ENCODE measurements around the gene YWHAH. TPM values are rescaled to one million over a fixed set of nuclear protein-coding genes. Genes with fewer than 3 reads are reported as not detected.

YWHAH gene
- total RNA-seq, 1 donor from 2014 or later: 150 TPM

DNA sequence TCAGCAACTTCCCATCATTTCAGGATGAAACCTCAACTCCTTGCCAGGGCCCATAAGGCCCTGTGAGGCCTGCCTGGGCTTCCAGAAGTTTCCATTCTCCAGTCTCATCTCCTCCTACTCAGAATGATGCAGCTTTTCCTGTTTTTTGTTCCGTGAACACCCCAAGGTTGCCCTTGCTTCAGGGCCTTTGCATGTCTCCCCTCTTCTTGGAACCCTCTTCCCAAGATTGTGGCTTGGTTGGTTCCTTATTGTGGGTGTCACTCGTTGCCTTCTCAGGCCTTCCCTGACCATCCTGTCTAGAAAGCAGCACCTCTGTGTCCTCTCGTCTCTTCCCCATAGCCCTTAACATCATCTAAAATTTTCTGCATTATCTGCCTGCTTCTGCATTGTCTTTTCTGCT lies 23.2 kb upstream of the YWHAH start:
- intact Hi-C loops (cut with DNase I): no loop called here
- DNase-seq (ENCODE audit: low spot score) (no peak), ATAC-seq (no peak)

DNA sequence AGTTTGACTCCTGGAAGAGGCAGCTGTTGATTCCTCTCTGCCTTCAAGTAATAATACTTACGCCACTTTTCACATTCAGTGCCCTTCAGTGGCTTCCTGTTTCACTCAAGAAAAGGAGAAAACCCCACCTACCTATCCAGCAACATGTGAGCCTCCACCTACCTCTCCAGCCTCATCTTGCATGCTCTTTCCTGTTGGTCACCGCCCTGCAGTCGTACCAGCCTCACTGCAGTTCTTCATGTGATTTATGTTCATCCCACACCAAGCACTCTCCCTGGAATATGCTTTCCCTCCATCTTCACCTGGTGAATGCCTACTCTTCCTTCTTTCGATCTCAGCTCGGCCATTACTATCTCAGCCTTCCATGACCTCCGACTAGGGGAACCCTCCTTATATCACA lies 21.8 kb upstream of the YWHAH start:
- DNase-seq (ENCODE audit: low spot score) (no peak), ATAC-seq (no peak)
- intact Hi-C loops (cut with DNase I): no loop called here

DNA sequence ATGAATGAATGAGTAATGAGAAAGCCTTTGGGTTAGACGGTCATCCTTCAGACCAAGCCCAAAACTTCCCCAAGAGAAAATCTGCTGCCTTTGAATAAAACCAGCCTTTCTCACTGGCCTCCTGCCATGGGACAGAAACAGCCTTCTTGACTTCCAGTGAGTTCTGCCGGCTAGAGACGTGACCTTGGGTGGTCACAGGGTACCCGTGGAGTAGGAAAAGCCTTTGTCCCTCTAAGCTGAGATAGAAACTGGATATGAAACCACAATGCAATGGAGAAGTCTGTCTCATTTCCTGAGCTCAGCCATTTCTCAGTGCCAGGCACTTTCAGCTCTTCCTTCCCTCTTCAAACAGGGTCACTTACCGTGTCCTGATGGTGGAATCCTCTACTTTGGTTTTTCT lies 21.2 kb upstream of the YWHAH start:
- ATAC-seq (peak; percentile 84), DNase-seq (ENCODE audit: low spot score) (peak; percentile 63)
- intact Hi-C loops (cut with DNase I): no loop called here

DNA sequence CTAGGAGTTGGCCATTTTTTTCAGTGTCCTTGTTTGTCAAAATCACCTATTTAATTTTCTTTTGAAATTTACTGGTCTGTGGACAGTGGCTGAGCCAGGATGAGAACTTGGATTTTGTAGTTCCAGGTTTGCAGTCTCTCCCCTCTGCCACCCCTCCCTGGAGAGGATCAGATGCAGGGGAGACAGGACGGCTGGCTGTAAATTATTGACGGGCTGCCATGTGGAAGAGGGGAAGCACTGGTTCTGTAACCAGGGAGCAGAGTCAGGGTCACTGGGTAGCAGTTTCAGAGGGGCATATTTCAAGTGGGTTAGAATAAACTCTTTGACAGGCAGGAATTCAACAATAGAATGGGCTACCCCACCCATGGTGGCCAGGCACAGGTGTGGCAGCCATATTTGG lies 20.6 kb upstream of the YWHAH start:
- no peak for DNase-seq (ENCODE audit: low spot score)
- no peak for ATAC-seq
- intact Hi-C loops (cut with DNase I): no loop called here

DNA sequence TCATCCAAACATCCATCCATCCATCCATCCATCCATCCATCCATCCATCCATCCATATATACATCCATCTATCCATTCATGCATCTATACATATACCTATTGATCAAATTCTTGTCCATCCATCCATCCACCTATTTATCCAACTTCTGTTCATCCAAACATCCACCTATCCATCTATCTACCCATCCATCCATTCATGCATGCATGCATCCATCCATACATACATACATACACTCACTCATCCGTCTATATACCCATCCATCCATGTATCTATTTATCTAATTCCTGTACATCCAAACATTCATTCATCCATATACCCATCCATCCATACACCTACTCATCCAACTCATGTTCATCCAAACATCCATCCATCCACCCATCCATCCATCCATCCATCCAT lies 19.3 kb upstream of the YWHAH start:
- no peak for DNase-seq (ENCODE audit: low spot score)
- ATAC-seq: no peak
- intact Hi-C loops (cut with DNase I): no loop called here

DNA sequence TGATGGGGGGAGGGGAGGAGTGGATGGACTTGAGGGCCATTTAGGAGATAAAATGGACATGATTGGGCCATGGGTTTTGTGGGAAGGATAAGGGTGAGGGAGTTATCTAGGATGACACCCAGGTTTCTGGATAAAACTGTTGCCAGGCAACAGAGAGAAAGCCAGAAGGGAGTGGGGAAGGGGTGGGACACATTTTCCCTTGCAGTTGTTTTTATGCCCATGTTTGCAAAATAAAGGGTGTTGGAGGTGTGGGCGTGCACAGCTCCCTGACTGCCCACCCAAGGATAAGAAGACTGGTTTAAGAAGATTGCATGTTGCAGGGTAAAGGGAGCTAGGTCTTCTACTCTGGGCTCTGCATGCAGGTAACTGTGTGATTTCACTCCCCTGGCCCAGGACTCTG lies 18.3 kb upstream of the YWHAH start:
- no peak for ATAC-seq
- DNase-seq (ENCODE audit: low spot score): no peak
- intact Hi-C loops (cut with DNase I): no loop called here

DNA sequence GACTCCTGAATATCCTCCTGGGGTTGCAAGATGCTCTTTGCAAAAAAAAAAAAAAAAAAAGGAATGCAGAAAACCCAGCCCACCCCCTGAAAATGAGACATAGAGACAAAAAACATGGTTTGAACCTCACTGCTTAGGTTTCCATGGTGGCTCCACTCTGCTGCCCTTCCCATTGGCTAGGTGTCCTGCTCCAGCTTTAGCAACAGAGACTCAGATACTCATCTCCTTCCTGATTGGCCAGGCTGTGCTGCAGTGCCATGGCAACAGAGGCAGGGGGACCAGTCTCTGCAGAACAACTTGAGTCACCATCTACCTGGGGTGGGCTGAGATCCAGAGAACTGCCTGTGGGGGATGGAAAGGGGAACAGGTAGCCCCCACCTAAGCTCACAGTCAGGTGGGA lies 17.4 kb upstream of the YWHAH start:
- intact Hi-C loops (cut with DNase I): no loop called here
- ATAC-seq (no peak), DNase-seq (ENCODE audit: low spot score) (no peak)

DNA sequence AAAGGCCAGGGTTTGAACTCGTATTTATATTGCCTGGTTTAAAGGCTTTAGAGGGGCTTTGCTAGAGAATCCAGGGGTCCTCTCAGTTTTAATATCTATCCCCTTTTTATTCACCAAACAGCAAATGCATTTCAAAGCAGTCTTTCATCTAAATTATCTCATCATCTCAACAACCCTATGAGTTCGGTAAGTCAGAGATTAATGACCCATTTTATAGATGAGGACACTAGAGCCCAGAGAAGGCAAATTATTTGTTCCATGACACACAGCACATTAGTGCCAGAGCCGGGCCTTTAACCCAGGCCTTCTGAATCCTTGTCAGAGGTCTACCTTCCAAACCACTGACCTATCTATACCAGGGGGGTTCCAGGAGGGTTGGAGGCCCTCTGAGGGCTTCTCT lies 16.8 kb upstream of the YWHAH start:
- ATAC-seq: no peak
- no peak for DNase-seq (ENCODE audit: low spot score)
- intact Hi-C loops (cut with DNase I): no loop called here

DNA sequence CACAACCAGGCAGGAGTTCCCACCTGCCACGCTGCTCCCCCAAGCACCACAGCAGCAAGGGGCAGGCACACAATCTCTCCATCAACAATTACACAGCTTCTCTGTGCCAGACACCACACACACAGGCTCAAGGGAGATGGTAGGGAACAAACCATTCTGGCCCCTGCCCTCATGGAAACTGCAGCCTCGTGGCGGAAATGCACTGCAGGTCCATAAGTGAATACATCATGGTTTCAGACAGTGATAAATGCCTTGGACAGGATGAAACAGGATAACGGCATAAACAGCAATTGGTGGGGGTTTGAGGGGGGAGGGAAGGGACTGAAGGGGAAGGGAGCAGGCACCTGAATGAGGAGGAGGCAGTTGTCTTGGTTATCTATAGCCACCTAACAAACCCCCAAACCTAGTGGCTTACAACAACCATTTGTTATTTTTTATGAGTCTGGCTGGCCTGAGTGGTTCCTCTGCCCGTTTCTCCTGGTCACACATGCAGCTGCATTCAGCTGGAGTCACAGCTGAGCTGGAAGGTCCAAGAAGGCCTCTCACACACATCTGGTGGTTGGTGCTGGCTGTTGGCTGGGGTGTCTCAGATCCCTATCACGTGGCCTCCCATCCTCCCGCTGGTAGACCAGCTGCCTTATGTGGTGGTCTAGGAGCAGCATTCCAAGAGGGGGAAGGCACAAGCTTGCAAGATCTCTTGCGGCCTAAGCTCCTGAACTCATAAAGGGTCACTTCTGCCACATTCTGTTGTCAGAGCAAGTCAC lies 15.0 kb upstream of the YWHAH start:
- intact Hi-C loops (cut with DNase I): no loop called here
- DNase-seq (ENCODE audit: low spot score): no peak
- peak; percentile 55 for ATAC-seq

DNA sequence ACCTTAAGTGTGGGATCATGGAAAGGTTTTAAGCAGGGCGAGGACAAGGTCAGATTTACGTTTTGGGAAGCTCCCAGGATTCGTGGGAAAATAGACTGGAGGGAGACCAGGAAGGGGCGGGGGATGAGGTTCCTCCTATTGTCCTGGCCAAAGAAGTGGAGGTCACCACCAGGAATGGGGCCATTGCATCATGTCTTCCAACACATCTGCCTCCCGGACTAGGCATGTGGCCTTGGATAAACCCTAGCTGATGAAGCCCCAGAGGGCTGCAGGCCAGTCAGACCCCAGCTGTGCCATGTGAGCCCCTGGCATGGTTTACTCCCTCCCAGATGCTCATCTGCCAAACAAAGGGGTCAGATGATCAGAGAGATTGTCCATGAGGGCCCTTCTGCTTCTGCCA lies 11.5 kb upstream of the YWHAH start:
- intact Hi-C loops (cut with DNase I): no loop called here
- DNase-seq (ENCODE audit: low spot score) (no peak), ATAC-seq (no peak)

DNA sequence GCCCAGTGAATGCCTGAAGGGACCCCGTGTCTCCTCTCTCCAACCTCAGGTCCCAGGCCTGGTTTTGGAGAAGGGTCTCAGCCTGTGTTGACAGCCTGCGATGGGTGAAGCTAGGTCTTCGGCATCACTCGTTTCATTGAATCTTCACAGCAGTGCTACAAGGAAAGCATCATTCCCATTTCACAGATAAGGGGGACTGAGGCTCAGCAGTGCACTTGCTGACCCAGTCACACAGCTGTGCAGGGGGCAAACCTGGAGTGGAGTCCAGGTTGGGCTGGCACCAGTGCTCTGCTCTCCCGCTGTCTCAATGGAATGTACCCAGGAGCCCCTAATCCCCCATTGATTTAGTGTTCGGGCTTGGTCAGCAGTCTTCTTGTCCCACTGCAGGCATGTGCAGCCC lies 10.9 kb upstream of the YWHAH start:
- intact Hi-C loops (cut with DNase I): no loop called here
- ATAC-seq (no peak), DNase-seq (ENCODE audit: low spot score) (no peak)

DNA sequence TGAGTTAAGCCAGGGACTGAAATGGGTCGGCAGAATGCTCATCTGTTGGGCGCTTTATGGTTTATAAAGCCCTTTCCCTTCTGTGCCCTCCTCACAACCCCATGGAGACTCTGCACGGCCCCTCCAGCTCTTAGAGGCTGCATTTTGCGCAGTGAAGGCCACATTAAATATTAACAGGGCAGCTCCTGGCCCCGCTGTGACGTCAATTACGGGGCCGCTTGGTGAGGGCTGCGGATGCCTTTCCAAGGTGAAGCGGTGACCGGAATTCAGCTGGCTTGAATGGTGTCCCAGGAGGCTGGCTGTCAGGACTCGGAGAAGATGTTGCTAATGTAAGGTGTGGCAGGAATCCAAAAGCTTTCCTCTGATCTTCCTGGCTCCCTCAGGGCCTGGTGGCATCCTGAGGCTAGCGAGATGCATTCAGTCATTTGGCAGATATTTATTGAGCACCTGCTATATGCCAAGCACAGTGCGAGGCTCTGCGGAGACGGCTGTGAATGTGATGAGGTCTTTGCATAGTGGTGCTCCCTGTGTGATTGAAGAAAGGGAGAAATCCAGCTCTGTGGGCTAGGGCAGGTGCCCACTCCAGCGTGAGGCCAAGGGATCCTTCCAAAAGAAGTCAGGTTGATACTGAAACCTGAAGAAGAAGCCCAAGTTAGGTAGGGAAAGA lies 10.4 kb upstream of the YWHAH start:
- intact Hi-C loops (cut with DNase I): no loop called here
- ATAC-seq (no peak), DNase-seq (ENCODE audit: low spot score) (no peak)

DNA sequence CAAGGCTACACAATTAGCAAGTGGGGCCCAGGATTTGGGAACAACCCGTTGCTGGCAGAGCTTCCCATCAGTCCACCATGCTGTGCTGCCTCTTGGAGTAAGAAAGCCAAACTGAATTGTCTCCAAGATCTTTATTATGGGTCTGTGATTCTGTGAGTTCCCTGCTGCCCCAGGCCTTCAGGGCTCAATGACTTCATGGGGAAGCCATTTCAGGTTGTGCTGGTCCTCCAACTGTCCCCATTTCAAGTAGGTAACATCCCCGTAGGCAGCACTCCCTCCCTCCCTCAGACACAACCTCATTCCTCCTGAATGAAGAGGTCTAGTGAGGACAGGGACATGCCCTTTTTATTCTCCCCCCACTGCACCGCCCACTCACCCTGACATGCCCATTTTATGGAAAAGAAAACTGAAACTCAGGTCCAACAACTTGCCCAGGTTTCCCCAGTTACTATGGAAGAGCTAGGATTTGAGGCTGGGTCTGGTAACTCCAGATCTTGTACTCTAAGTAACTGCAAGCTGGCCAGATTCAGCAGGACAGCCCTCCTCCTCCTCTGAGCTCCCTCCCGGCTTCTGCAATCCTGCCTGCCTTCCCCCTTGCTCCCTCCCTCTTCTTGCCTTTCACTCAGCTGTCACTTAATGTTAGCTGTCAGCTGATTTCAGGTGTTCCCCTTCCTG lies 8.2 kb upstream of the YWHAH start:
- intact Hi-C loops (cut with DNase I): no loop called here
- DNase-seq (ENCODE audit: low spot score) (no peak), ATAC-seq (no peak)

DNA sequence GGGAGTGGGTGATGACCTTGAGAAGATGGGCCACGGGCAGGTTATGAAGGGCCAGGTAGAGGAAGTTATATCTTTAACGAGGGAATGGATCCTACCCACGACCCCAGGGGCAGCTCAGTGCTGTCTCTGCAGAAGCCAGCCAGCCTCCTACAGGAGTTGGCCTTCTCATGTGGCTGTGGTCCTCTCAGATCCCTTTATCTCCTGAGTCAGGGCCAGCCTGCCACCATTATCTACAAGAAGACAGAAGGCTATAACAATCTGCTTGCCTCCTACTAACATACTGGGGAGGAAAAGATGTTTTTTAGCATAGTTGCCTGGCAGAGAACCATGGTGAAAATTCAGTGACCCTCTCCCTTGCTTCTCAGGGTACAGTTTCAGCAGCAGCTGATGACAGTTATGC lies 7.0 kb upstream of the YWHAH start:
- intact Hi-C loops (cut with DNase I): no loop called here
- DNase-seq (ENCODE audit: low spot score) (no peak), ATAC-seq (no peak)

DNA sequence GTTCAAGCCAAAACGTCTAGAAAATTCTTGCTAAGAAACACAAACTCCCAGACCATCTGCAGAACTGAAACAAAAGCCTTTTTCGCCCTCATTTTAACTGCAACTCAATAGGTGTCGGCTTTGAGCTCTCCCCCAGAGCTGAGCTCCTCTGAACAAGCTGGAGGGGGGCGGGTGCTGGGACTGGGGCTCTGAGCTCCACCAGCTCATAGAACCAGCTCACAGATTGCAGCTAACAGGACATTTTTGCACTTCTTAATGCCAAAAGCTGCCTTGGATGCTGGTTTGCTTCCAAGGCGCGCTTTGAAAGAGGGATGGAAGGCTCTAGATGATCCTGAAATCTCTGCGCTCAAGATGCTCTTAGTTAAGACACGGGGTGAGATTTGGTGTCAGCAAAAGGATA lies 6.0 kb upstream of the YWHAH start:
- no peak for ATAC-seq
- DNase-seq (ENCODE audit: low spot score): no peak
- intact Hi-C loops (cut with DNase I): no loop called here

DNA sequence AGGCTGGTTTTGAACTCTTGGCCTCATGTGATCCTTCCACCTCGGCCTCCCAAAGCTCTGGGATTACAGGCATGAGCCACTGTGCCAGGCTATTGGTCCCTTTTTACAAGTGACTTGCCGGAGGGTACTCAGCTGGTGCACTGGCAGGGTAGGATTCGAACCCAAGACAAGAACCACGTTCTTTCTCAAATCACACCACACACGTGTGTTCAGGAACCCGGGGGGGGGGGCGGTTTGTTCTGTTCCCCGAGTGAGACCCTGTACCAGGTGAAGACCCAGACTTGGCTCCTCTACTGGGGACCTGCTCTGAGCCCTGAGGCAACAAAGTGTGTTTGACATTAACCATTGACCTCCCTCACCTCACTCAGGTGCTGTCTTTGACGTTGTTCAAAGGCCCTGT lies 3.8 kb upstream of the YWHAH start:
- DNase-seq (ENCODE audit: low spot score) (no peak), ATAC-seq (no peak)
- intact Hi-C loops (cut with DNase I): no loop called here

DNA sequence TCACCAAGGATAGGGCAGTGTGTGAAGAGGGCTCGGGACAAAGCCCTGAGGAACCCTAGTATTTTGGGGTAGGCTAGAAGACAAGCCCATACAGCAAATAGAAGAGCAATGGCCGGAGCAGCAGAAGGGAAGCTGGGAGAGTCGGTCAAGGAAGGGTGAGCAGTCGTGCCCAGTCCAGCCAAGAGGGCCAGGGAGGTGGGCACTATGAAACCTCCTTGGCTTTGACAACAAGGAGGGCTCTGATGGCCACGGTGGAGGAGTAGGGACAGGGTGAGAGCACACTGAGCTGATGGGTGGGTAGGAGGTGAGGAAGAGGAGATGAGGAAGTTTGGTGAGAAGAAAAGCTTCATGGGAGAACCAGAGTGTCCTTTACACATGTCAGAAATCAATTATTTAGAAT lies 2.2 kb upstream of the YWHAH start:
- ATAC-seq (no peak), DNase-seq (ENCODE audit: low spot score) (no peak)
- intact Hi-C loops (cut with DNase I): no loop called here

DNA sequence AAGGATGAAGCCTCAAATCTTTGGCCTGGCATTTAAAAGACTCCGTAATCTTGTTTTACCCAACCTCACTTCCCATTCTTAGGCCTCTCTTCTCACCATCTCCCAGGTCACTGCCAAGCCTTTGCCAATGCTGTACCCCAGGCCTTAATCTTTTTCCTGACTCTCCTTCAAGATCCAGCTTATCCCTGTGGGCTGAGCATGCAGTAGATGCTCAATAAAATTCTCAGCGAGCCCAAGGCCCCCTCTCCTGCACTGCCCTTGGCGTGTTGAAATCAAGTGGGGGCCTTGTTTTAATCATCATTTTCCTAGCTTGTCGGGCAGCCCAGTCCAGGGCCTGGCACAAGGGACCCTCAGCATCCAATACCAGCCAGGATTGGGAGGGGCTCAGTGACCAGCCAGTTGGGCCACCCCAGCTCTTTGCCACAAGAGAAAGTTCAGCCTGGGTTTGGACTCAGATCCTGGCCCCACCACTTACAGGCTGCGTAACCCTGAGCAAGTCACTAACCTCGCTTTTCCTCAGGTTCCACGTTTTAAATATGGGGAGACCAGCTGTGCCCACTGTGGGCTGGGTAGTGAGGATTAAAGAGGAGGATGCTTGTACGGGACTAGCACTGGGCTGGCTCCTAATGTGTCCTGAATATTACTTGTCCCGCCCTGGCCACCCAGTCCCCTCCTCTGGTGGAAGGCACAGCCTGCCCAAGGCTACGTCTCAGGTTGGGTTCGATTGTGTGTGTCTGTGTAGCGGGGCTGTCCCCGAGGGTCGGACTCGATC lies 943 bp upstream of the YWHAH start:
- ATAC-seq: no peak
- DNase-seq (ENCODE audit: low spot score): no peak
- intact Hi-C loops (cut with DNase I): no loop called here

DNA sequence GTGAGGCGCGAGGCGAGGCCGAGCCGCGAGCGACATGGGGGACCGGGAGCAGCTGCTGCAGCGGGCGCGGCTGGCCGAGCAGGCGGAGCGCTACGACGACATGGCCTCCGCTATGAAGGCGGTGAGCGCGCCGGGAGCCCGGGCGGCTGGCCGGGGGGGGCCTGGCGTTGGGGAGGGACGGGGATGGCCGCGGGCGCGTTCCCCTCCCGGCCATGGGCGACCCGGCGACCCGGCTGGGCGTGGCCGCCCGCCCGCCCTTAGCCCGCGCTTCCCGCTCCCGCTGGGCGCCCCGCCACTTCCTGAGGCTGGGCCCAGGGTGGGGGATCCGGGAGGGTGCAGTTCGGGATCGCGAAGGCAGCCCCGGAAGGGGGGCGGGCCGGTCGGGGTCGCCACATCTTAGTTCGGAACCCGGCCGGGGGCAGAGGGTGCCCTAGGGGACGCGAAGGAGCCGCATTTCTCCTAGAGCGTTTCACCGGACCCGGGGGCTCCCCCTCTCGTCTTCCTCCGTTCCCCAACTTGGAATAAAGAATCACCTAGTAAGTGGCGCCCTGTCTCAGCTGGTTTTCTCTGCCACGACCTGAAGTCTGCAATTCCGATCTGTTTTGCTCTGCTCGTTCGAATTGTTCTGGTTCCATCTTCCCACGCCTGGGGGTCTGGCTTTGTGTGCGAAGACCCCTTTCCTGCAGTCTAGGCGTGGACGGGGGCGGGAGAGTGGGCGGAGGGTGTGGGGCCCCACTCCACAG lies 536 bp downstream of the YWHAH start:
- peak; percentile 14 for ATAC-seq
- intact Hi-C loops (cut with DNase I): no loop called here
- DNase-seq (ENCODE audit: low spot score): peak; percentile 79
